Osteoblast (primary cell): Measurements from ENCODE around the gene EPM2AIP1. TPM values are rescaled to one million over a fixed set of nuclear protein-coding genes. Genes with fewer than 3 reads are reported as not detected.

Source experiments
- DNase-seq: peaks from one replicate; pipeline ENCODE4 v3.0.0; 2011; ENCODE audit warnings: low spot score, mixed read lengths; ENCODE audit not compliant: insufficient read length; ENCODE audit errors: missing footprints
- H2AFZ ChIP-seq: 2 replicates; pipeline ENCODE4 v1.6.0; 2011; ENCODE audit warnings: mild to moderate bottlenecking, low read length
- H3K27ac ChIP-seq: 2 replicates; pipeline ENCODE4 v1.5.1; 2011; ENCODE audit warnings: mild to moderate bottlenecking, low read depth, low read length, moderate library complexity
- H3K27me3 ChIP-seq: 2 replicates; pipeline ENCODE4 v1.6.0; 2012; ENCODE audit warnings: mild to moderate bottlenecking, control low read depth, inconsistent platforms, low read length, moderate library complexity; ENCODE audit not compliant: insufficient read depth
- H3K36me3 ChIP-seq: 2 replicates; pipeline ENCODE4 v1.5.1; 2011; ENCODE audit warnings: mild to moderate bottlenecking, low read length, control low read depth, moderate library complexity; ENCODE audit not compliant: insufficient read depth
- H3K4me1 ChIP-seq: 2 replicates; pipeline ENCODE4 v1.5.1; 2011; ENCODE audit warnings: mild to moderate bottlenecking, low read length, control low read depth, moderate library complexity; ENCODE audit not compliant: insufficient read depth
- H3K4me2 ChIP-seq: 2 replicates; pipeline ENCODE4 v1.6.0; 2011; ENCODE audit warnings: mild to moderate bottlenecking, low read length; ENCODE audit not compliant: insufficient read depth
- H3K4me3 ChIP-seq: fragments of 200-600 bp; sonication (generic); 3 replicates; pipeline ENCODE4 v1.5.1; 2012; ENCODE audit warnings: mild to moderate bottlenecking, low read length, inconsistent platforms; ENCODE audit not compliant: insufficient read depth
- H3K79me2 ChIP-seq: 2 replicates; pipeline ENCODE4 v1.6.0; 2012; ENCODE audit warnings: mild to moderate bottlenecking, low read length, control low read depth, inconsistent platforms; ENCODE audit not compliant: insufficient read depth
- H3K9me3 ChIP-seq: 2 replicates; pipeline ENCODE4 v1.5.1; 2011; ENCODE audit warnings: low read depth, low read length, control low read depth
- H4K20me1 ChIP-seq: 2 replicates; pipeline ENCODE4 v1.6.0; 2012; ENCODE audit warnings: mild to moderate bottlenecking, low read length, control low read depth; ENCODE audit not compliant: insufficient read depth
- total RNA-seq: library from RNA; depleted of rRNA; stranded (reverse); fragments of >200 nt; gene quantifications from 2 replicates; pipeline ENCODE4 v1.2.3, GENCODE V29; 2012
- TF ChIP-seq, protein P1 (sequence below): IDR thresholded peaks from 2 replicates; pipeline ENCODE4 v1.5.1; 2011; ENCODE audit warnings: mild to moderate bottlenecking, low read depth, low read length, moderate library complexity; ENCODE audit errors: extremely low read depth

Gene EPM2AIP1
- total RNA-seq, 1 donor, result 22.8 TPM

DNA sequence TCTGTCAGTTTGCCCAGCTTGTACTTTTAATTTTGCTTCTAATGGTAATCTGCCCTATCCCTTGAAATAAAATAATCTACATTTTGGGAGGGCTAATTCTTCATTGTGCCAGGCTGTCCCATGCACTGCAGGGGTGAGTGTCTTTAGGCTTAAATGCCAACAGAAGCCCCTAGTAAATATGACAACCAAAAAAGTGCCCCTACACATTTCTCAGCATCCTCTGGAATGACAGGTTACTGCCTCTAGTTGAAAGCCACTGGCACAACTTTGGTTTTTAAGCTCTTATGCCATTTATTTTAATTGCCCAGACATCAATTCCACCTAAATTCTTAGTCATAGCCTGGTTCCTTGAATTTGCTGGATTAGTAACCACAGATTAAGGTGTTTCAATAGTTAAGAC, 3.4 kb downstream of the EPM2AIP1 start:
- H3K4me3 ChIP-seq, result peak overlapping the region; percentile 17
- no peak overlapping the region for H3K27ac ChIP-seq
- no peaks in the 10 kb centered on the region for H3K27me3 ChIP-seq
- H3K36me3 ChIP-seq, result peaks cover 33% of the 10 kb centered on the region
- H2AFZ ChIP-seq, result no peak overlapping the region
- peaks cover 49% of the 10 kb centered on the region for H3K79me2 ChIP-seq
- H4K20me1 ChIP-seq, result peaks cover 30% of the 10 kb centered on the region
- TF ChIP-seq, protein P1, sequence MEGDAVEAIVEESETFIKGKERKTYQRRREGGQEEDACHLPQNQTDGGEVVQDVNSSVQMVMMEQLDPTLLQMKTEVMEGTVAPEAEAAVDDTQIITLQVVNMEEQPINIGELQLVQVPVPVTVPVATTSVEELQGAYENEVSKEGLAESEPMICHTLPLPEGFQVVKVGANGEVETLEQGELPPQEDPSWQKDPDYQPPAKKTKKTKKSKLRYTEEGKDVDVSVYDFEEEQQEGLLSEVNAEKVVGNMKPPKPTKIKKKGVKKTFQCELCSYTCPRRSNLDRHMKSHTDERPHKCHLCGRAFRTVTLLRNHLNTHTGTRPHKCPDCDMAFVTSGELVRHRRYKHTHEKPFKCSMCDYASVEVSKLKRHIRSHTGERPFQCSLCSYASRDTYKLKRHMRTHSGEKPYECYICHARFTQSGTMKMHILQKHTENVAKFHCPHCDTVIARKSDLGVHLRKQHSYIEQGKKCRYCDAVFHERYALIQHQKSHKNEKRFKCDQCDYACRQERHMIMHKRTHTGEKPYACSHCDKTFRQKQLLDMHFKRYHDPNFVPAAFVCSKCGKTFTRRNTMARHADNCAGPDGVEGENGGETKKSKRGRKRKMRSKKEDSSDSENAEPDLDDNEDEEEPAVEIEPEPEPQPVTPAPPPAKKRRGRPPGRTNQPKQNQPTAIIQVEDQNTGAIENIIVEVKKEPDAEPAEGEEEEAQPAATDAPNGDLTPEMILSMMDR, result no peak
- DNase-seq, result no peak
- no peaks in the 10 kb centered on the region for H3K9me3 ChIP-seq
- H3K4me2 ChIP-seq, result peak overlapping the region; percentile 97
- H3K4me1 ChIP-seq, result peaks cover 36% of the 10 kb centered on the region

DNA sequence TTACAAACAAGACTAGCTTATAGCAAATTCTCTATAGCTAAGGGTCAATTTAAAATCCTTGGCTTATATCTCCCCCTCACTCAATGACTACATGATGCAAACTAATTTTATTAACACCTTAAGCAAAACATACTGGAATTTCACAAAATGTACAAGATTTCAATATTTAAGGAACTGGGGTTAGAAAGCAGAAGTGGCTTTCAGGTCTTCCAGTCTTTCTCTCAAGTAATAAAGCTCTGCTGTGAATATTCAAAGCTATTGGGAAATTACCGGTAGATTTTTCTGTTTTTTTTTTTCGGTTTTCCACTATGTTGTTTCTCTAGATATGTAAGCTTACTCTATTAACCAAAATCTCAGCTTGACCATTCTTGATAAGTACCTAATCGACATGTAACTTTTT, 3.9 kb downstream of the EPM2AIP1 start:
- Histone ChIP-seq H3K9me3 (no peaks in the 10 kb centered on the region), H3K4me1 (peaks cover 31% of the 10 kb centered on the region), H3K27ac (no peak overlapping the region), H3K4me2 (peak overlapping the region; percentile 97), H3K27me3 (no peaks in the 10 kb centered on the region), H3K4me3 (peak overlapping the region; percentile 17), H3K36me3 (peaks cover 38% of the 10 kb centered on the region), H2AFZ (no peak overlapping the region), H3K79me2 (peaks cover 44% of the 10 kb centered on the region), H4K20me1 (peaks cover 30% of the 10 kb centered on the region)
- TF ChIP-seq, protein P1, result no peak
- no peak for DNase-seq

DNA sequence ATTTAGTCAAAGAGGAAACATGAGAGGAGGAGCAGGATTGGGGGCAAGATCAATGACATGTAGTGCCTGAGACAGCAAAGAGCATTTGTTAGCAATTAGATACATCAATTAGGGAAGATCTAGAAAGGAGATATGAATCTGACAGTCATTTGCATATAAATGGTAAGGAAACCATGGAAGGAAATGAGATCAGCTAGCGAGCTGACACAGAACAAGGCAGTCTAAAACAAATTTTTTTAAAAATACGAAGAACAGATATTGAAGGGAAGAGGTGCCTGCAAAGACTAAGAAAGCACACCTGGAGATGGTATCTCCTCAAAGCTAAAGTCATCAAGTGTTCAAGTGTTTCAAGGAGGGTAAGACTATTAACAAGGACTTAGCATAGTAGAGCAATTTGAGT, 4.6 kb downstream of the EPM2AIP1 start:
- Histone ChIP-seq H3K27me3 (no peaks in the 10 kb centered on the region), H3K4me1 (peaks cover 30% of the 10 kb centered on the region), H4K20me1 (peaks cover 30% of the 10 kb centered on the region), H3K79me2 (peaks cover 42% of the 10 kb centered on the region), H2AFZ (no peak overlapping the region), H3K9me3 (no peaks in the 10 kb centered on the region), H3K36me3 (peaks cover 43% of the 10 kb centered on the region), H3K27ac (no peak overlapping the region), H3K4me3 (no peak overlapping the region), H3K4me2 (no peak overlapping the region)
- TF ChIP-seq, protein P1, result no peak
- no peak for DNase-seq

DNA sequence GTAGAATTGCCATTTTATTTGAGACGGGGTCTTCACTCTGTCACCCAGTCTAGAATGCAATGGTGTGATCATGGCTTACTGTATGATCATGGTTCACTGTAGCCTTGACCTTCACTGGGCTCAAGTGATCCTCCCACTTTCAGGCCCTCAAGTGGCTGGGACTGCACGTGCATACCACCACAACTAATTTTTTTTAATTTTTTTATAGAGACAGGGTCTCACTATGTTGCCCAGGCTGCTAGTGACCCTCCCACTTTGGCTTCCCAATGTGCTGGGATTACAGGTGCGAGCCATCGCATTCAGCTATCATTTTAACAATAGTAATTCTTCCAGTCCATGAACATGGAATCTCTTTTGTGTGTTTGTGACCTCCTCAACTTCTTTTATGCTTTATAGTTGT, 11.9 kb downstream of the EPM2AIP1 start:
- no peaks in the 10 kb centered on the region for H4K20me1 ChIP-seq

More for the DNA sequence above, 11.9 kb downstream of the EPM2AIP1 start:
- Histone ChIP-seq H3K36me3 (peaks cover 36% of the 10 kb centered on the region), H3K4me1 (no peaks in the 10 kb centered on the region), H2AFZ (no peak overlapping the region), H3K79me2 (no peaks in the 10 kb centered on the region), H3K27ac (no peak overlapping the region), H3K4me2 (no peak overlapping the region), H3K27me3 (no peaks in the 10 kb centered on the region), H3K4me3 (no peak overlapping the region), H3K9me3 (no peaks in the 10 kb centered on the region)
- no peak for DNase-seq
- TF ChIP-seq, protein P1, result no peak
